ENCODE measurements around the gene MINPP1.

MINPP1 gene

DNA sequence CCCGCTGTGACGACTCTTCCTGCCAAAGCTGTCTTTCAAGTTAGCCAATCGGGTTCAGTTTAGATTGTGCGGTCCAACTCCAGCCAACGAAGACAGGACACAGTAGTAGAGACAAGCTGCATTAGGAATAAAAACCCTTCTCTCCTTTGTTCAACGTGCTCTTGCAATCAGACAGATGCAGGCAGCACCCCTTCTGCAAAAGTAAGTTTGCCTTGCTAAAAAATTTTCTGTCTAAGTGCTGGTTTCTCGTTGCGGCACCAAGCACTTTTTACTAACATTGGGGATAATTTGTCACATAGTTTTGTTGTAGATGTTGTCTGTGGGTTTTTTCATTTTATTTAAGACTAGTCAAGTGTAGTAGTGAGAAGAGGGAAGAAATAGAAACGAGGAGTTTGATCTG lies 58.1 kb downstream of the MINPP1 start:
- in situ Hi-C loops (cut with HindIII; ENCODE audit: low sequenced_read_pairs), result no loop called here

DNA sequence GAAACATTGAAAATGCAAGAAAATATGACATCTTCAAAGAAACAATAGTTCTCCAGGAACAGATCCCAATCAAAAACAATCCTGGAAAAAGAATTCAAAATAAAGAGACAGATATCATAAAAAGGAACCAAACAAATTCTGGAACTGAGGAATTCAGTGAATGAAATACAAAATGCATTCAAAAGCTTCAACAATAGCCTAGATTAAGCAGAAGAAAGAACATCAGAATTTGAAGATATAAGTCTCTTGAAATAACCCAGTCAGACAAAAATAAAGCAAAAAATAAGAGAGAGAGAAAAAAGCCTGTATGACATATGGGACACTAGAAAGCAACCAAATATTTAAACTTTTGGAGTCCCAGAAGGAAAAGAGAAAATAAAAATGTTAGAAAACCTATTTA lies 60.3 kb downstream of the MINPP1 start:
- in situ Hi-C loops (cut with HindIII; ENCODE audit: low sequenced_read_pairs), result no loop called here

DNA sequence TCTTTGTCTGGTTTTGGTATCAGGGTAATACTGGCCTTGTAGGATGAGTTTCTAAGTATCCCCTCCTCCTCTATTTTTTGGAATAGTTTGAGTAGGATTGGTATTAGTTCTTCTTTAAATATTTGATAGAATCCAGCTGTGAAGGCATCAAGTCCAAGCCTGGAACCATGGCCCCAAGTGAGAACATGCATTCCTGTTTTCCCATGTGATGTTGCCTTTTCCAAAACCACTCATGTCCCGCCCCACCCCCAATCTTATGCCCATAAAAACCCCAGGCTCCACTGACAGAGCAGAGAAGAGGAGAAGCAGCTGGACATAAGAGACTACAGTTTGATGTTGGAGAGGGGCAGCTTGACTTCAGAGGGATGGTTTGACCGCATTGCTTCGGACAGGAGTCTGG lies 71.2 kb downstream of the MINPP1 start:
- in situ Hi-C loops (cut with HindIII; ENCODE audit: low sequenced_read_pairs), result no loop called here

DNA sequence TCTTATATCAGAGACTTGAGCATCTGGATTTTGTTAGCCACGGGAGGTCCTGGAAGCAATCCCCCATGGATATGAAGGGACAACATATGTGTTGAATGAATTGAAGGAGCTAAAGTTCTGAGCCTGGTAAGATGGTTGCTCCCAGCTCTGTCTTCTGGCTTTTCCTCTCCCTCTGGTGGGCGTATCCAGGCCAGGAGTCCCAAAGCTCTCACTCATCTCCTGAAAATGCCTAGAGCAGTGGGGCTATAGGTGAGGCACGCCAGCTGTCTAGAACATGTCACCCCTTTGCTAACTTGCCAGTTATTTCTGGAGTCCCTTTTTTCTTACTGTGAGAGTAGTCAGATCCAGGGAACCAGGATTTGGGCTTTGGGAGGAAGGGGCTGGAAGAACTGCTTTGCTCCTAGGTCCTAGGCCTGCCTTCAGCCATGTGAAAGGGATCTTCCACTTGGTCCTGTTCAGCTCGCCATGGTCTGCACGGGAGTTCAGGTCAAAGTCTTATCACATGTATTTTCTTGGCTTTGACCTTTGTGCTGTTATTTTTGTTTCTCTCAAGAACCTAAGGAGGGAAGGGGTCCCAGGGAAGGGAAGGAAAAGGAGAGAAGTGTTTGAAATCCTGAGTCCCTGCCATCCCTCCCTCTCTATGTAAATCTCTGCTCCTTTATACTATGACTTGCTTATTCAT lies 73.6 kb downstream of the MINPP1 start:
- in situ Hi-C loops (cut with HindIII; ENCODE audit: low sequenced_read_pairs), result no loop called here

DNA sequence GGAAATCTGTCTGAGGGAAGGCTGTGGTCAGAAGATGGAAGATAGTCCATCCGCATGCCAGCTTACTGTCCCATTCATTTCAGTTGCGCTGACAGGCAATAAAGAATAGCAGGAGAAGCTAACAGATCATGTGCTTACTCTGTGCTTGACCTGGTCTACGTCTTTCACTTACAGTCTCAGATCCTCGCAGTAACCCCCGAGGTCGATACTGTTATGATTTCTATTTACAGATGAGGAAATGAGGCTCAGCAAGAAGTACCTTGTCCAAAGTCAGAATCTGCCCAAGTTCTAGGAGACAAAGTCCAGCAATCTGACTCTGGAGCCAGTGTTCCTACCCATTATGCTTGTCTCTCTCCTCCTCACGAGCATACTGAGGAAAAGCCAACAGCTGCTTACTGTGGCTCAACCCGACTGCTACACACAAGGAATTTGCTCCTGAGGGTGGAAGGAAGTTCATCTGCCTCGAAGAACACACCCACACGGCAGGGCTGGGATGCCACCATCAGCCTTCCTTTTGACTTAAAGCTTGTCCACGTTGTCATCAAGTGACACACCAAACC lies 74.2 kb downstream of the MINPP1 start:
- in situ Hi-C loops (cut with HindIII; ENCODE audit: low sequenced_read_pairs), result no loop called here

DNA sequence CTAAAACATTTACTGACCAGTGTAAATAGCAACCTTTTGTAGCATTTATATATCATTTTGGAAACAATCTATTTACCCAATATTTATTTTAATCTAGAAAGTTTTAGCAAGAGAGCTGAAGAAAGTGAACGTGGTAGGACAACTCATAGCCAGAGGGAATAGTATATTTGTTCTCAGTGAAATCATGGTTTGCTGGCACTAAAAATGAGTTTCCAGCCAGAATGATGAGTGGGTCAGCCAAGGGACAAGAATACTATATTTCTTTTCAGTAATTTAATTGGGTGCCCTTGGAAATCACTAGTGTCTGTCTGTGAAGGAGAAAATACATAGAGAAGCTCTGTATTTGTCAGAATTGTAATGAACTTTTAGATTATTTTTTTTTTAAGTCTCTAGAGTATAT lies 74.9 kb downstream of the MINPP1 start:
- in situ Hi-C loops (cut with HindIII; ENCODE audit: low sequenced_read_pairs), result no loop called here

DNA sequence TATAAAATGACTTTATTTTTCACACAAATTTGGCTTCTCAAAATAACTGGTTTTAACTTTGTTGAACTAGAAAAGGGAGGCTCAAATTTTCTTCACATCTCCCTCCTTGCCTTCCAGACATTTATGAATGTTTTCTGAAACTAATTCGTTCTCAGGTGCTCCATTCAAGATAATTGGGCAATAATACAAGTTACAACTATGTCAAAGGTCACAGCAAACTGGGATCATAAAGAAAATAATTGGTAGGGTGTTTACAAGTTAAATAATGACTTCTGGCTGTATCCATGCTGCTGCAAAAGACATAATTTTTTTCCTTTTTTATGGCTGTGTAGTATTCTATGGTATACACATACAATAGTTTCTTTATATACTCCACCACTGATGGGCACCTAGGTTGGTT lies 75.3 kb downstream of the MINPP1 start:
- in situ Hi-C loops (cut with HindIII; ENCODE audit: low sequenced_read_pairs), result no loop called here

DNA sequence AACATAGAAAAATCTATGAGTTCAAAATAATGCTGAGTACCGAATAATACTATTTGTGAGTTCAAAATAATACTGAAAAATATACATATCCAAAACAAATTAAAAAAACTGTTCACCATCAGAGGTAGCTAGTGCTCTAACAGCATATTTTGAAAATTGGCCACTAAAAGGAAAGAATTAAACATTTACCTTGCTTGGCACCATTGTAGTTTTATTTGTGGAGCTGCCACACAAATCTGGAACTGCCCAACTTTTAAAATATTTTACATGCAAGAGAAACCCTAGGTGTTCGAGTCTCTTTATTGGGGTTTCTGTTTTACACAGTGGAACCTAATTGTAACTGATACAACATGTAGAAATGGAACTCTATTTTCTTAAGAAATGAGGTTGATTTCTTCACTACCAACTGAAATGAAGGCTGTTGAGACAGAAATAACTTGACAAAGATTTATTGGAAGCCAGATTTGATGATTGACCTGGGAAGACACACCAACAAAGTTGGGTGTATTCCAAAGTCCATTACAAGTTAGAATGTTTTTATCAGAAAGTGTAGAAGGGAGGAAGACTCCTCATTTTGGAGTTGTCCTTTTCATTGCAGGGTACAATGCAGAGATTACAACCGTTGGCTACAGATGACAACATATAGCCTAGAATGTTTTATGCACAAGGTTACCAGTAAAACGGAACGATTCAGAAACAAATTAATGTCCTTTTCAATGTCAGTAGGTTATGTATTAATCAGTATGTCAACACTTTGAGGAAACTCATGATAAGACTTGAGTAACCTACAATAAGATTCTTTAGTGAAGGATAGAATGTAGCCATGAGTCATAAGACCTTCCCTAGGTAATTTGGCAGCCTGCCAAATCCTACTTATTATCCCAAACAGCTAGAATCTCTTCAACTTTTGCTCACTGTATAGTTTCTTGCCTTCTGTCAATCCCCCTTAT lies 81.1 kb downstream of the MINPP1 start:
- in situ Hi-C loops (cut with HindIII; ENCODE audit: low sequenced_read_pairs), result no loop called here

DNA sequence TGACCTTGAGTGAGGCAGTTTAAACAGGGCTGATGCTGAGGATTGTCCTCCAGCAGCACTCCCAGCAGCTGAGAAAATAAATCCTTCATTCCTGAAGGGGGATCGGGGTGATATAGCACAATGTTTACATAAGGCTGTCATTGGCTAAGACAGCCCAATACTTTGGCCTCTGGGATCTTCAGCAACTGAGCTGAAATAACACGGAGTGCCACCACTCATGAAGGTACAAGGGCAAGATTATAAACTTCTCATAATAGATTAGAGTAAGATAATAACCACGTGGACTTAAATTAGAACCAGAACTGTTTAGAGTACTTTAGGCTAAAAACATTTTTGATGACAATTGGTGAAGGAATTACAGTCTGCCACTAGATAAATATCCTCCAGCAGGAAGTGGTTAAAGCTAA lies 85.0 kb downstream of the MINPP1 start:
- in situ Hi-C loops (cut with HindIII; ENCODE audit: low sequenced_read_pairs), result loop anchor here (5.0 kb wide), 1 partner anchor 38 kb away; no protein-coding TSS in a partner anchor

DNA sequence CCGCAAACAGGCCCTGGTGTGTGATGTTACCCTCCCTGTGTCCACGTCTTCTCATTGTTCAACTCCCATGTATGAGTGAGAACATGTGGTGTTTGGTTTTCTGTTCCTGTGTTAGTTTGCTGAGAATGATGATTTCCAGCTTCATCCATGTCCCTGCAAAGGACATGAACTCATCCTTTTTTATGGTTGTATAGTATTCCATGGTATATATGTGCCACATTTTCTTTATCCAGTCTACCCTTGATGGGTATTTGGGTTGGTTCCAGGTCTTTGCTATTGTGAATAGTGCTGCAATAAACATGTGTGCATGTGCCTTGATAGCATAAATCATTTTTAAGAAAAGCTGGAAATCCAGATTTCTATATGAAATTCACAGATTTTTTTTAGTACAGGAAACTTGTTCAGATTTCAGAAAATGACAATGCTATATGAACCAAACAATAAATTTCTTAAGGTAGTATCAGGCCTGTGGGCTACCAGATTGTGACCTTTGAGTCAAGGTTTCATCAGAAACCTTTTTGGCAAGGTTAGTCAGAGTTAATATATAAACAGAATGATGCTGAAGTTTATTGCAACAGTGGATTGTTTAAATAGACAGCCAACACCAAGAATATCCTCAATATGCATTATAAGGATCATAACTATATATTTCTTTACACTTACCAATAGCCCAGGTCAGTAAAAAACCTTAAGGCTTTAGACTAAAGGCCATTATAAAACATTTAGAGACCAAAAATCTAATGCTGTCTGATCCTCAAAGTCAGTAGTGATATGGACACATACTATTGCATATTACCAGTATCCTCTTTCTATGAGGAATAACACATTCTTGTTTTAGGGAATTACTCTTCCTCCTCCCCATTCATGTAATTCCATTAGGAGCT lies 86.3 kb downstream of the MINPP1 start:
- in situ Hi-C loops (cut with HindIII; ENCODE audit: low sequenced_read_pairs), result loop anchor here (5.0 kb wide), 1 partner anchor 36 kb away; no protein-coding TSS in a partner anchor

DNA sequence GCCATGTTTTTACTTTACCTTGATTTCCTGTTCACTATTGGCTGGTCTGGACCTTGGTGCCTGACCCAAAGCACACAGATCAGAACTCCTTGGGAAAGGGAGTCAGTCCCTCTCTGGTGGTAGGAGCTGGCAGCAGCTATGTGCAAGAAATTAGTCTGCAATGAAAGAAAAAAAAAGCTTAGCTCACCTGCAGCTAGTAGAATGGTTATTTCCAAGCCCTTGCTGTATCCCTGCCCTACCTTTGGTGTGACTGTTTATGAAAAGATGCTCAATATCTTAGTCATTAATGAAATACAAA lies 86.8 kb downstream of the MINPP1 start:
- in situ Hi-C loops (cut with HindIII; ENCODE audit: low sequenced_read_pairs), result loop anchor here (5.0 kb wide), 1 partner anchor 36 kb away; no protein-coding TSS in a partner anchor

DNA sequence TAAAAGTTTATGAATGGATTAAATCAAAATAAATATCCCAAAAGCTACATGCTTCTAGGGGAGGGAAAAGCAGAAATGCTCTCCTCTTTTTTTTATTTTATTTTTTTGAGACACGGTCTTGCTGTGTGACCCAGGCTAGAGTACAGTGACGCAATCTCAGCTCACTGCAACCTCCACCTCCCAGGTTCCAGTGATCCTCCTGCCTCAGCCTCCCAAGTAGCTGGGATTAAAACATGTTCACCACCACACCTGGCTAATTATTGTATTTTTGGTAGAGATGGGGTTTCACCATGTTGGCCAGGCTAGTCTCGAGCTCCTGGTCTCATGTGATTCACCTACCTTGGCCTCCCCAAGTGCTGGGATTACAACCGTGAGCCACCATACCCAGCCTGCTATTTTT lies 88.2 kb downstream of the MINPP1 start:
- in situ Hi-C loops (cut with HindIII; ENCODE audit: low sequenced_read_pairs), result loop anchor here (5.0 kb wide), 1 partner anchor 34 kb away; no protein-coding TSS in a partner anchor

DNA sequence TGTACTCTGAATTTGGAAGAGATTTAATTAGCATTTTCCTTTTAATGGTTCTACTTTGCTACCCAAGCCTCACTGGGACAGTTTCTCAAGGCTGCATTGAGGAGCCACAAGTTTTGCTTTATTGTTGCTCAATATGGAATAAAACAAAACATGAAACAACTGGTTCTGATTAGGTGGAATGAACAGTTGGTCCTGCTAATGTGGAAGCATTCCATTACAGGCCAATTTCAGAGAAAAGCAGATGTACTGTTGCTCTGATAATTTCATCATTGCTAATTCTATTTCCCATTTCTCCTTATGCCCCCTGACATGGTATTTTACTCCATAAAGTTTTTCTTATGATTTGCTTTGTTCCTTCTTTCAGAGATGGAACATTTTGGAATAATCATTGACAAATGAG lies 89.0 kb downstream of the MINPP1 start:
- in situ Hi-C loops (cut with HindIII; ENCODE audit: low sequenced_read_pairs), result loop anchor here (5.0 kb wide), 1 partner anchor 34 kb away; no protein-coding TSS in a partner anchor

DNA sequence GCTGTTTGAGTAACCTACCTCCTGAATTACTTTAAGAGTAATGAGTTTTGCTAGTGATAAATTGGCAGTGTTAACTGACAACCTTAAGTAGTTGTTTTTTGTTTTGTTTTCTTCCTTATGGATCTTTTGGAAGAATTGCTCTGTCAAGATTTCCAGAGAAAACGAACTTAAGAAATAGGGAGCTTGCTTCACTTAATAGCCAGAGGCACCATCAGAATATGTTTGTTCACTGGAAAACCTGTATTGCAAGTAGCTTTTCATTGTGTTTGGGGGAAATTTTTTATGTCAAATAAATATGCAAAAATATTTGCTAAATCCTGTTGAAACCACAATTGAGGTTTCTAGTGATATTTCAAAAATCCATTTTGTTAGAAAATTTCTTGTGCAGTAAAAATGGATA lies 89.5 kb downstream of the MINPP1 start:
- in situ Hi-C loops (cut with HindIII; ENCODE audit: low sequenced_read_pairs), result loop anchor here (5.0 kb wide), 1 partner anchor 33 kb away; no protein-coding TSS in a partner anchor

DNA sequence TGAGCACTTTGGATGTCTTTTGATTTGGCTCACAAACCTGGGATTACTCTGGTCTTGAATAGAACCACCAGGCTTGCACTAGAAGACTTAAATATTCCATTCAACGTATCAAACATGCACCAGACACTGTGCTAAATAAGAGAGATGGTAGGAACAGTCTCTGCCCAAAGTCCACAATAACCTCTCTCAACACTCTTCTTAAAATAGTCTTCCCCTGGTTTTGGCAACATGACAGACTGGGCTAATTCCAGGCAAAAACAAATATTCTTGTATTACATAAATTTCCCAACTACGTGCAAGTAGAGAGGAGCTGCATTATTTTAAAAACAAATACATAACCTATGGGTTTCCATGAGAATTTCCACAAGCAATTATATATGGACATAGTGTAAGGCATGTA lies 90.2 kb downstream of the MINPP1 start:
- in situ Hi-C loops (cut with HindIII; ENCODE audit: low sequenced_read_pairs), result loop anchor here (5.0 kb wide), 1 partner anchor 32 kb away; no protein-coding TSS in a partner anchor

DNA sequence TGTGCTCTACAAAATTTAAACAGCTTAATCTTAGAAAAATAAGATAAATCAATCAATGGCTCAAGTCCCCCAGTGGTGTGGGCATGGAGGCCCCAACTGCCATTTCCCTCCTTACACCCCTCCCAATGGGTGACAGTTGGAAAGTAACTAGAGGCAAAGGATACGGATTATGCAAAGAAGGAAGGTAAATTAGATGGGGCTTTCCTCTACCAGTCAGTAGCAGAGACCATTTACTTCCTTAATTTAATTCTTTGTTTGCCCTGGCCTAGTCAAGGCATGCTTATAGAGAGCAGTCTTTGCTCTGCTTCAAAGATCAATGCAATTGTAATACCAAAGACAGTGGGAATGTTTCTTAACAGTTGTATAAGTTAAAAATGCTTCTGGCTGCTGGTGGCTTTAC lies 91.7 kb downstream of the MINPP1 start:
- in situ Hi-C loops (cut with HindIII; ENCODE audit: low sequenced_read_pairs), result no loop called here

DNA sequence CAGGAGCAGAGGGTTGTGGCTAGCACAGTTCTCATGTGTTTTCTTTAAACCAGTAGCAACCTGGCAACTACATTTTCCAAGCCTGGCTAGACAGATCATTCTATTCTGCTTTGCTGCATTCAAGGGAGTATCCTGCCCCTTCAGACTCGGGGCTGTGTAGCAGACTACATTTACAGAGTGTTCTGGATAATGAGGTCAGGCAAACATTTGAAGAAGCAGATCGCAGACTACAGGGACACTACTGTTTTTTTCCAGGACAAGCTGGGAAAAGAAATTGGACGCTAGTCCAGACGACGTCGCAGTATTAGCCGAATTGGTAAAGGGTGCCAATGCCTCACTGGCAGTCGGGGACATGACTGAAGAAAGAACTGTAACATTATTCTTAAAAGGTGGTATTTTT lies 94.0 kb downstream of the MINPP1 start:
- in situ Hi-C loops (cut with HindIII; ENCODE audit: low sequenced_read_pairs), result no loop called here

DNA sequence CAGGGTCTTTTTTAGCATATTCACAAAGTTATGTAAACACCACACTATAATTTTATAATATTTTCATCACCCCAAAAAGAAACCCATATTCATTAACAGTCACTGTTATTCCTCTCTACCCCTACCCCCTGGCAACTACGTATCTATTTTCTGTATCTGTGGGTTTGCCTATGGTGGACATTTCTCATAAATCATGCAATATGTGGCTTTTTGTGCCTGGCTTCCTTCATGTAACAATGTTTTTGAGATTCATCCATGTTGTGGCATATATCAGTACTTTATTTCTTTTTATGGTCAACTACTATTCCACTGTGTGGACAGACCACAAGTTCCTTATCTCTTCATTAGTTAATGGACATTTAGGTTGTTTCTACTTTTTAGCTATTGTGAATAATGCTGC lies 95.9 kb downstream of the MINPP1 start:
- in situ Hi-C loops (cut with HindIII; ENCODE audit: low sequenced_read_pairs), result no loop called here

All from DLD1 (cell line).